ENCODE results near the gene ACTMAP.

ACTMAP gene

DNA sequence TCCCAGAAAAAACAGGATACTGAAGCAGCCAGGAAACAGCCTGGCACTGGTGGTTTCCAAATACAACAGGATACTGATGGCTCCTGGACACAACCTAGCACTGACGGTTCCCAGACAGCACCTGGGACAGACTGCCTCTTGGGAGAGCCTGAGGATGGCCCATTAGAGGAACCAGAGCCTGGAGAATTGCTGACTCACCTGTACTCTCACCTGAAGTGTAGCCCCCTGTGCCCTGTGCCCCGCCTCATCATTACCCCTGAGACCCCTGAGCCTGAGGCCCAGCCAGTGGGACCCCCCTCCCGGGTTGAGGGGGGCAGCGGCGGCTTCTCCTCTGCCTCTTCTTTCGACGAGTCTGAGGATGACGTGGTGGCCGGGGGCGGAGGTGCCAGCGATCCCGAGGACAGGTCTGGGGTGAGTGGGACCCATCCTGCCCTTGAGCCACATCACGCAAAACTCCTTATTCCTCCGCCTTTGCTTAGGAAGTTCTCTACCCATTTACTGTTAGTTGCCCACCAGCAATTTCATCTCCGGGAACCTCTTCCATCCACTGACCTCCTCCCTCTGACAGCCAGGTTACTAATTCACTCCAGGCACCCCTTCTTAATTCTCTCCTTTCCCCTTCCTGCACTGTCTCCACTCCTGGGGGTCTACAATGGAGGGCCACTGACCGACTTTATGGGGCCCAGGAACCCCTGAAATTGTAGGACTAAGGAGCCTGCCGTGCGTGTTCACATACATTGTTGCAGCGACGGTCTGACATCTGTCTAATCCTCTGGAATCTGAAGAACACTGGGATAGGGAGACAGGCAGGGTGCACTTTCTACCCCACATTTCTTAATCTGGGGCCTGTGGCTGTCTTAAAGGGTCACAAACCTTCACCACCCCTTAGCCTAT, 32.1 kb downstream of the ACTMAP start:
- FAIRE-seq, result no peak

DNA sequence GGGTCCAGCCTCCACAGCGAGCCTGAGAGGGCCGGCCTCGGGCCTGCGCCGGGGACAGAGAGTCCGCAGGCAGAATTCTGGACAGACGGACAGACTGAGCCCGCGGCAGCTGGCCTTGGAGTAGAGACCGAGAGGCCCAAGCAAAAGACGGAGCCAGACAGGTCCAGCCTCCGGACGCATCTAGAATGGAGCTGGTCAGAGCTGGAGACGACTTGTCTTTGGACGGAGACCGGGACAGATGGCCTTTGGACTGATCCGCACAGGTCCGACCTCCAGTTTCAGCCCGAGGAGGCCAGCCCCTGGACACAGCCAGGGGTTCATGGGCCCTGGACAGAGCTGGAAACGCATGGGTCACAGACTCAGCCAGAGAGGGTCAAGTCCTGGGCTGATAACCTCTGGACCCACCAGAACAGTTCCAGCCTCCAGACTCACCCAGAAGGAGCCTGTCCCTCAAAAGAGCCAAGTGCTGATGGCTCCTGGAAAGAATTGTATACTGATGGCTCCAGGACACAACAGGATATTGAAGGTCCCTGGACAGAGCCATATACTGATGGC, 32.9 kb downstream of the ACTMAP start:
- no peak for FAIRE-seq

DNA sequence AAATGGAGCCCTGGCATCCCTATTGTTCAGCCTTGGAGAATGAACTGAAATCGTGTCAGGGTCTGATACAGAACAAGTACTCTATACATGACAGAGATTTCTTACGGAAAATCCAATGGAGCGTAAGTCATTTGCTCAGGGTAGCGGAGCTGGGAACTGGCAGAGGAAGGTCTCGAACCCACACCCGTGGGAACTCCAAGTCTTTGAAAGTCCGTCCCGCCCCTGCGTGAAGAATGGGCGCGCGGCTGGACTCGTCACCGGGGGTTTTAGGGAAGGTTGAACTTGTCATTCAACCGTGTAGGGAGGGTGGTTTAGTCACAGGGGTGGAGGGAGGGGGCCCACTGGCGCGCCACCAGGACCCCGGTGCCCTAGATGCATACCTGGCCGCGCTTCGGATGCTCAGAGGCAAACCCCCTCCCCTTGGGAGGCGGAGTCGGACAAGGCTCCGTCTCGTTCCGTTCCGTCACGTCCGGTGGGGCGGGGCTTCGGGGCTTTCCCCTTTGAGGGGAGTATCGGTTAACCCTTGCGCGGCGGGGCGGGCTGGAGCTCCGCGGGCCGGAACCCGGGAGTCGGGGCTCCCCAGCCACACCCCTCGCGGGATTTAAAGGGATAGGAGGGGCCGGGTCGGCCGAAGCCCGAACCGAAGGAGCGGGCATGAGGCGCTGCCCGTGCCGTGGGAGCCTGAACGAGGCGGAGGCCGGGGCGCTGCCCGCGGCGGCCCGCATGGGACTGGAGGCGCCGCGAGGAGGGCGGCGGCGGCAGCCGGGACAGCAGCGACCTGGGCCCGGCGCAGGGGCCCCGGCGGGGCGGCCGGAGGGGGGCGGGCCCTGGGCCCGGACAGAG, 33.6 kb downstream of the ACTMAP start, which contains the start of the genes COQ8B and ITPKC:
COQ8B (minus strand) TSS at position 405 of the 843 bp plus-strand sequence. CDS start 2,254 bp downstream, outside the sequence.
ITPKC (plus strand) TSS at position 631 of the 843 bp plus-strand sequence; CDS start at position 655, 24 bp downstream.
- FAIRE-seq, result no peak

DNA sequence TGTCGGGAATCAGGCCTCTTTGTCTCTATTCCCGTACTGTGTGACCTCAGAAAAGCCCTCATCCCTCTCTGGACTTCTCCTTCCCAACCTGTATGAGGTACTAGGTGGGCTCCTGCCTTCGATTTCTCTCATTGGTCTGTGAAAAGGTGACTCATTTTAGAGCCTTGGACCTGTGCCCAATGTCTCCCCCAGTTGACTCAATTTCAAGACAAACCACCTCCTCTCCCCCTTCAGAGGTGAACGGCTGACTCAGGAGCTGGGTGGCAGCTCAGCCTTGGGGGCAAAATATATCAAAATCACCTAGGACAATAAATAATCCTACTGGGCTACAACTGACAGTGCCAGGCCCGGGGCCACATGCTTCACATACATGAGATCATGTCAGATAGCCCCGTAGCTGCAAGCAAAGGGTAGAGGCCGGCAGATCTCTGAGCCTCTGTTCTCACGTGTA, 34.2 kb downstream of the ACTMAP start:
- FAIRE-seq, result no peak

DNA sequence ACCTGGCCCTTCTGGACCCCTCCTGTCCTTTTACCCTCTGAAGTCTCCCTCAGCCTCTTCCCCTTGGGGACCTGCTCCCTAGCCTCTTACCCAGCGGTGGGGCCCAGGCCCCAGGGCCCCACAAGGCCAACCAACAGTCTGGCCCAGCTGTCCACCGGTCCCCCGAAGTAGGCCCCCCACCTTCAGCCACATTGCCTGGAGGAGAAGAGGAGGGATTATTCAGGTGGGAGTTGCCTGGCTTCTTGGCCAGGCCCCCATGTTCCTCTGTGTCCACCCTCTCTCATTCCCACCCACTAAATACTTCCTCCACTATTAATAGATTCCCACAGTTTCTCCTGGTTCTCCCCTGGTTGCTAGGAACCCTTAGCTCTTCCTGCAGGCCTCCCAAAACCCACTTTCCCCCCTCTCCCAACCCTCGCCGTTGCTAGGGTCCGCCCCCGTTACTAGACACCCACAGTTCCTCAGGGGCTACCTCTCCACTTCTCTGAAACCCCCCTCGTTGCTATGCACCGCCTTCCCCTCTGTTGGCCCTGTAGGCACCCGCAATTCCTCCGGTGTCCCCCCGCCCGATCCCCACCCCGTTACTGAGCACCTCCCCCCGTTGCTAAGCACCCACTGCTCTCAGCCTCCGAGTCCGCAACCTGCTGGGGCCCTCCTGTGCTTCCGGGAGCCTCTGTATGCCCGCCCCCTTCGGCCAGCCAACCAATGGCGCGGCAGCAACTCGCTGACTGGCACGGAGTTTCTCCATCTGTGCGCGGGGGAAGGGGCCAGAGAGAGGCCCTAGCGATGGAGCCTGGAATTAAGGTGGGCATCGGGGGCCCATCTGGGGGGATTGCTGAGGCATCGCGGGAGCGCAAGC, 35.6 kb downstream of the ACTMAP start:
- no peak for FAIRE-seq

DNA sequence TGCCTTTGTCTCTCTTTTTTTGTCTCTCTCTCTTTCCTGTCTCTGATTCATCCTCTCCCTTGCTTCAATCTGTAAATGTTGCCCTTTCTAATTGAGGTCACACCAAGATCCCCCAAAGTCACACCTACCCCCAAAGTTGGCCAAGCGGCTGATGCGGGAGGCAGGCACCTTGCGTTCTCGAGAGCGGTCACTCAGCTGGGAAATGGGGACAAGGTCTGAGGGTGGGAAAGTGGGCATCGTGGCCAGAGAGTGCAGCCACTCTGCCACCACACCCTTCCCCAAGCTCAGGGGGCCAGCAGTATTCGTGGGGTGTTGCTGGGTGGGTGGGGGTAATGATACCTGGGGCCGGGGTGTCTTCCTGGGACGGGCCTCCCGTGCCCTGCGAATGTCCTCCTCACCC, 36.3 kb downstream of the ACTMAP start:
- no peak for FAIRE-seq

DNA sequence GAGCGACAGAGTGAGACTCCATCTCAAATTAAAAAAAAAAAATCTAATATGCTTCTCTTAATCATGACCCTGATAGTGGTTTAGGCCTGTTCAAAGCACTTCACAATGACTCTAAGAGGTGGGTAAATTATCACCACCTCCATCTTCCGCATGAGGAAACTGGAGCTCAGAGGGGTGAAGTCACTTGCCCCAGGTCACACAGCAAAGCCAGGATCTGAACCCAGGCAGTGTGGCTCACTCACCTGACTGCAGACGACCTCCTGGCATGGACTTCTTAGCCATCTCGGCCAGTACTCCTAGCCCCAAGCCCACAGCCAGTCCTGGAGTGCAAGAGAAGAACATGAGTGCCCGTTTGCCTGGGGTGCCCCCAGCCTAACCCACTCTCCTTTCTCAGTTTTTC, 40.5 kb downstream of the ACTMAP start:
- no peak for FAIRE-seq

DNA sequence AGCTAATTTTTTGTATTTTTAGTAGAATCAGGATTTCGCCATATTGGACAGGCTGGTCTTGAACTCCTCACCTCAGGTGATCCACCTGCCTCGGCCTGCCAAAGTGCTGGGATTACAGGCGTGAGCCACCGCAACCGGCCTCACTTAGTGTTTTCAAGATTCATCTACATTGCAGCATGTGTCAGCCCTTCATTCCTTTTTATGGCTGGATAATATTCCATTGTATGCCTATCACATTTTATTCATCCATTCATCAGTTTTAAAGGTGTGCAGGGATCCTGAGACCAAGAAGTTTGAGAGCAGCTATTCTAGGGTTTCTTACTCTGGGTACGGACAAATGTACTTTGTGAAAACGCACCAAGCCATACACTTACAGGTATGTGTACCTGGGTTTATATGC, 42.7 kb downstream of the ACTMAP start:
- no peak for FAIRE-seq

DNA sequence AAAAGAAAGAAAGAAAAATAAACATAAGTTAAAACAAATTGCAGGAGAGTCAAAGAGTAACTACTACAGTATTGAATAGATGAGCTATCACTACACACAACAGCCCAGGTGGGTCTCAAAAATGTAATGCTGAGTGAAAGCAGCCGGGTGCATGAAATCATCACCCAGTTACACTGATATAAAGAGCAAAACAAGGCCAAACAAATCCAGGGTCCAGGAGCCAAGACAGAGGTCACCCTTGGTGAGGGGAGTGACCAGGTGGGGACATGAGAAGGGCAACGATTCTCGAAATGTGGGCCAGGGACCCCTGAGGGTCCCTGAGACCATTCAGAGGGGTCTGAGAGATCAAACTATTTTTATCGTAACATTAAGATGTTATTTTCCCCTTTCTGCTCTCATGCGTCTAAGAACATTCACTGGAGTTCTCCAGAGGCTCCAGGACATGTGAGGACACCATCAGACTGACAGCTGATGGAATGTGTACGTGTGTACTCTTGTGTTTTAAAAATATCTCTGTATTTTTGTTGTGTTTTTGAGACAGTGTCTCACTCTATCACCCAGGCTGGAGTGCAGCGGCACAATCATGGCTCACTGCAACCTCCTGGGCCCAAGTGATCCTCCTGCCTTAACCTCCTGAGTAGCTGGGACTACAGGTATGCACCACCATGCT, 44.2 kb downstream of the ACTMAP start:
- no peak for FAIRE-seq

DNA sequence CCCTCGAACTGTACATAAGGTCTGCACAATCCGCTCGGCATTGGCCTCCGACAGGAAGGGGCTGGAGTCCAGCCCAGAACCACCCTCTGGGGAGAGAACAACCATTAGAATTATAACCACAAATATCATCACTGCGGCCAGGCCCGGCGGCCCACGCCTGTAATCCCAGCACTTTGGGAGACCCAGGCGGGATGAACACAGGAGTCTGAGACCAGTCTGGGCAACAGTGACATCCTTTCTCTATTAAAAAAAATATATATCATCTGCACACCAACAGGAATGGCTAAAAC, 45.0 kb downstream of the ACTMAP start:
- FAIRE-seq, result no peak

DNA sequence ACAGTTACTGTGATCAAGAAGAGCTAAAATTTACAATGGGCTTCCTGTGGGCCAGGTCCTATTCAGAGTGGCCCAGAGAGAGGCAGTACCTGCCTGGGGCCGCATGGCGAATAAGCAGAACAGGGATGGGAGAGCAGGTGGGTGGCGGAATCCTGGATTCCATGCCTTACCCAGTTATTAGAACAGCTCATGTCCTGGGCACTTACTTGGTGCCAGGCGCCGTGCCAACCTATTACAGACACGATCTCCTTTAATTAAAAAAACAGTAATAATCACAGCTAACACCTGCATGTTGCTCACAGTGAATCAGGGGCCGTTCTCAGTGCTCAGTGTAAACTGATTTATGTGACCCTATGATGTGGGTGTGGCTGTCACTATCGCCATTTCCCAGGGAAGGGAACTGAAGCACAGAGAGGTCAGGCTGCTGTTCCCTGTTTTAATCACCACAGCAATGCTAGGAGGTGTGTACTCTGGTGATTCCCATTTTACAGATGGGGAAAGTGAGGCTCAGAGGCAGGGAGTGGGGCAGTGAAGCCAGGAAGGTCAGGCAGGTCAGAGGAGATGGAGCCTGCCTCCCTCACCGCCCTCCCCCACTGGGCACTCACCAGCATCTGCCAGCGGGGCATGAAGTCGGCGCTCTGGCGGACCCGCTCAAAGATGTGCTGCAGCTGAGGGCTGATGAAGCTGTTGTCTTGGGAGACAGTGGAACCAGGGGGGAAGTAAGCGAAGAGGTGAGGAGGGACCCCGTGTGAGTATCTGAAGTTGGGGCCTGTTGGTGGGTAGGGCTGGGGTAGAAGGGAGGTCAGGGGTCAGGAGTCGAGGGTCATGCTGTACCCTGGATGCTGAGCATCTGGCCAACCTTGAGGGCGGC, 45.6 kb downstream of the ACTMAP start:
- FAIRE-seq, result no peak

DNA sequence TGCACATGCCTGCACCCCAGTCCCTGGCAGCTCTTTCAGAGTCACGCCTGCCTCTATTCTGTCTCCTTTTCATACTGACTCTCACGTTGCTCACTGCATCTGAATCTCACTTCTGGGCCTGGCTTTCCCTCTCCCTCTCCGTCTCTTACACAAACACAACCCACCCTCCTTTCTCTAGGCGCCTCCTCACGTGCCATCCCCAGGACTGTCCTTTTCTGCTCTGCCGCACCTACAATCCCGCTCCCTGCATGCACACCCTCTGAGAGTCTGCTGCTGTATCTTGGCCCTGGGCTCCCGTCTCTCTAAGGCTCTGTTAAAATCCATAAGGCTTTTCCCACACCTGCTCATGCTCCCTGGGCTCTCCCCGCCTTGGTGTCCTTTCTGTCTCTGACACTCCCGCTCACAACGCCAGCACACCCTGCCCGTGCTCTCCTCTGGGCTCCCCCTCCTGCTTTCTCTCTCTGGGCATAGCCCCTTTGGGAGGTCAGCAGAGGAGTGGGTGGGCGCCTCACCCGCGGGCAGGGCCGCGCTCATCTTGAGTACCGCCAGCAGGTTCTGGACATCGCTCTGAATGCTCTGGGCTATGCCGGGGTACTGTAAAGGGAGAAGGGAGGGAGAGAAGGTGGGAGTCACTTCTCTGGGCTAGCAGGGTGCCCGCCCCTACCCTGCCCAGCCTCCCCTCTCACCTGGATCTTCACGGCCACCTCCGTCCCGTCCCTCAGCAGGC, 47.1 kb downstream of the ACTMAP start:
- FAIRE-seq, result no peak

DNA sequence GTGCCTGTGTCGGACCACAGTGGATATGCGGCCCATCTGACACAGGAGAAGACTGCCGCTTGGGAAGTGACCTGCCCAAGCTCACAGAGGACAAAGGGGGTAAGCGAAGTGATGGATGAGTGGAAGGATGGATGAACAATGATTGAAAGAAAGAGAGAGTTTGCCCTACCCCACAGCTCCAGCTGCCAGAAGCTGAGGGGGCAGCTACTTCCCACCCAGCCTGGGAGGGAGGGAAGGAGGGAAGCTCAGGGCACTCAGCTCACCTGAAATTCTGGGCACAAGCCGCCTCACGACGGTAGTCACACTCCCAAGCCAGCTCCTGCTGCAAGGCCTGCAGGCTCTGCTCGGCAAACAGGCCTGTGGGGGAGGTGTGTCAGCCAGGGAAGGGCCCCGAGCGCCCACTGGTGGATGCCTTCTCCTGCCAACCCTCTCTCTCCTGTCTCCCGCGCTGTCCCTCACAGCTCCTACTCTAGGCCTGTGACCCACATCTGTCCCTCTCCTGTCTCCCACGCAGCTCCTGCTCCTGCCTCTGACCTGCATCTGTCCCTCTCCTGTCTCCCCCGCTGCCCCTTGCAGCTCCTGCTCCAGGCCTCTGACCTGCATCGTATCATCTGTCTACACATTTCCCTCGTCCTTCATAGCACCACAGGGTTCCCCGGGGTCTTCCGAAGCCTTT, 47.8 kb downstream of the ACTMAP start:
- FAIRE-seq, result no peak

DNA sequence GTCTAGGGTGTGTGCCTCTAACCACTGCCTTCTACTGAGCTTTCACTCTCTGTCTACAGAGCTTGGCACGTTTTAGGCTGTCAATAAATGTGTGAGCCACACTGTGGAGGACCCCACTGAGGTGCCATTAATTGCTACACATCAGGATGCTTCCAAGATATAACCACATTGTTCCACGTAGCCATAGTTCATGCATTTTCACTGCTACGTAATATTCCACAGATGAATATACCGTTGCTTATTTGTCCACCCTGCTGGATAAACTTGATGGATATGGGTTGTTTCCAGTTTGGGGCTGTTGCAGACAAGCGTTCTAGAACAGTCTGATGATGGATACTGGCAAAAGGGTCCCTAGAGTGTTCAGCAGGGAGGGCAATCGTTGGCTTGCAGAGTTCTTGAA, 48.5 kb downstream of the ACTMAP start:
- no peak for FAIRE-seq

DNA sequence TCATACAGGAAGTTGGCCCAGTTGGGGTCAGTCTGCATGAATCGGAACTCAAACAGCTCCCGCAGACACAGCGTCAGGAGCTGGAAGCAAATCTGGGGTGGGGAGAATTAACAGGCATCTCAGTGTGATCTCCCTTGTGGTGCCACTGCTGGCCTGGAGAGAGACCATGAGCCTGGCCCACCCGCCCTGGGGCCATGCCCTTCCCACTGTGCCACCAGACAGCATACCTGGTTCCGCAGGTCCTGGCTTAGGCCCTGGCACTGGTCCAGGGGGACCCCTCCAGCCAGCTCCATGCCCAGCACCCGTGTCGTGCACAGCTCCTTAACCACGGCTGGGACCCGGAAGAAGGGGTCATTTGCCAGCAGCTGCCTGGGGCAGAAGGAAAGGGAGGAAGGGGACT, 50.2 kb downstream of the ACTMAP start:
- FAIRE-seq, result no peak

DNA sequence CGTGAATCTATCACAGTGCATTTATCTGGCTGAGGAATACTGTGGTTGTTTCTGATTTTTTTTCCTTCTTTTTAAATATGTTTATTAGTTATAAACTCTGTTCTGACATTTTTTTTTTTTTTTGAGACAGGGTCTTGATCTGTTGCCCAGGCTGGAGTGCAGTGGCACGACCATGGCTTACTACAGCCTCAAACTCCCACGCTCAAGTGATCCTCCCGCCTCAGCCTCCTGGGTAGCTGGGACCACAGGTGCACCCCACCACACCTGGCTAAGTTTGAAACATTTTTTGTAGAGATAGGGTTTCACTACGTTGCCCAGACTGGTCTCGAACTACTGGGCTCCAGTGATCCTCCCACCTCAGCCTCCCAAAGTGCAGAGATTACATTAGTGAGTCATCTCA, 53.3 kb downstream of the ACTMAP start:
- no peak for FAIRE-seq

DNA sequence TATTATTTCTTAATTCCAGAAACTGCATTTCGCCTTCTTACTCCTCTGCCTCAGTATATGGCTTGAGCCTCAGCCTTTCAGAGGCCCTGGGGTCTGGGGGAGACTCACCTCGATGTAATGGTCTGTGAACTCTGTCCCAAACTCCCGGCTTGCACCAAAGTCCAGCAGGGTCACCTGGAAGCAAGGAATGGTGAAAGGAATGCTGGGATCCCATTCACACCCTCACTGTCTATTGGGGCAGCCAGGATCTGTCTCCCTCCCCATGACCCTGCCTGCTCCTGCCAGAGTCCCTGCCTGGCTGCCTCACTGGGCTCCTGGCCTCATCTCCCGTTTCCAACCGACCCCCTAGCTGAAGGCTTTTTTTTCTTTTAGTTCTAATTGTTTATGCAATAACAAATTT, 54.4 kb downstream of the ACTMAP start:
- FAIRE-seq, result no peak

DNA sequence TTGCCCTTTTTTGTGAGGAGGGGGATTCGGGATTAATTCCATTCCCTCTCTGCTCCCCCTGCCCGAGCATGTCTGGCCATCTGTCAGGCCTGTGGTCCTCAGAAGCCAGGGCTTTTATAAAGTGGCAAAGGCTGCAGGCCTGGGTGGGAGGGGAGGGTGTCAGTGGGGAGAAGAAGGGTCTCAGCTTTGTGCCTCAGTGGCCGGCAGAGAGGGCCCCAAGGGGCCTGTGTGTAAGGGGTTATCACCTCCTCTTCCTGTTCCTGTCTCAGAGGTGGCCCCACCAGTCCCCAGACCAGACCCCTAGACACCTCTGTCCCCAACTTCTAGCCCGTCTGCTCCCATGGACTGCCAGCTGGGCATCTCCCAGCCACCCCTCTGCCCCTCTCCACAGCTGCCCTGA, 56.4 kb downstream of the ACTMAP start:
- no peak for FAIRE-seq

DNA sequence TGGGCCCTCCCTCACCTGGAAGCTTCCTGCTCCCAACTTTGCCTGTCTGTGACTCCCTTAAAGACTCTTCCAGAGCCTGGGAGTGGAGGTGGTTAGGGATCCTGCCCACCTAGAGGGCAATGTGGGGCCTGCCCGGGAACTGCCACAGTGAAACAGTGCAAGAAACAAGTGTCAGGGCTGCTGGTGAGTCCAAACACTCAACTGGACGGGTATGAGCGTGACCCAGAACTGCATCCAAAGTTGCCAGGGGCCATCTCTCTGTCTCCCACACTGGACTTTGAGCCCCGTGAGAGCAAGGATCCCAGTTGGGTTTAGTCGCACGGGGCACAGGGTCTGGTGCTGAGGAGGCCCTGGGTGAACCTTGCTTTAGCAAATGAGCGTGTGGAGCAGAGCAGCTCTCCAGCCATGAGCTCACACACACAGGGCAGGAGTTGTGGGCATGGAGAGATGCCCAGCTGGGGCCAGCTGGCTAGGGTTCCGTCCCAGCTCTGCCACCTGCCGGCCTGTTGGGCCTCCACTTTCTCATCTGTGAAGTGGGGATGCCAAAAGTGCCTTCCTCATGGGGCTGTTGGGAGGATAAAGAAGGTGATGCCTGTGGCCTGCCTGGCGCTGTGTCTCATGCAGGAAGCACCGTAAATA, 57.0 kb downstream of the ACTMAP start:
- no peak for FAIRE-seq
